ENCODE data around the gene HES2. TPM values are rescaled to one million over a fixed set of nuclear protein-coding genes. Genes with fewer than 3 reads are reported as not detected.

HES2 gene
- total and polyA plus RNA-seq, 2 experiments from 2014 or later: 1.6 to 2.1 TPM

DNA sequence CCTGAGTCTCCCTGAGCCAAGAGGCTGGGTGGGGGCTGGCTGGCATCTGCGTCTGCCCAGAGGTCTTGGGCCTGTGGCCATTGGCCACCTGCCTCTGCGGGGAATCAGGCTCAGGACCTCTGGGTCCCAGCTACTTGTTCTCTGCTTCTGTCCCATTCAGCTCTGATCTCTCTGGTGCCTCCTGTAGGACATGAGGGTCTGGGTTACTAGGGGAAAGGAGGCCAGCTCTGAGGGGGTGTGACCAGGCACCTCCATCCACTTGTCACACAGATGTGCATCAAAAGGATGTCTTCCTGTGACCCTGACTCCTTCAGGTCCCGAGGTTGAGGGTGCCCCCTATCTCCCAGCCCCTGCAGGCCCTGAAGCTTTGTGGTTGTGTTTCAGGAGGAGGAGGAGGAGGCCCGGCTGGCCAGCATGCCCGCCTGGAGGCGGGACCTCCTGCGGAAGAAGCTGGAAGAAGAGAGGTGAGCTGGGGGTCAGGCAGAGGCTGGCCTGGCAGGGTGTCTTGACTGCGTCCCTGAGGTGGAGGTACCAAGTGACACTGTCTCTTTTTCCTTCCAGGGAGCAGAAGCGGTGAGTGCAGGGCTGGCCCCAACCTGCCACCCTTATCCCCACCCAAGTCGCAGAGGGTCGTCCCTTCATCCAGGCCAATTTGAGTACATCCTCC, 37.2 kb upstream of the HES2 start:
- TF ChIP-seq, protein P1, sequence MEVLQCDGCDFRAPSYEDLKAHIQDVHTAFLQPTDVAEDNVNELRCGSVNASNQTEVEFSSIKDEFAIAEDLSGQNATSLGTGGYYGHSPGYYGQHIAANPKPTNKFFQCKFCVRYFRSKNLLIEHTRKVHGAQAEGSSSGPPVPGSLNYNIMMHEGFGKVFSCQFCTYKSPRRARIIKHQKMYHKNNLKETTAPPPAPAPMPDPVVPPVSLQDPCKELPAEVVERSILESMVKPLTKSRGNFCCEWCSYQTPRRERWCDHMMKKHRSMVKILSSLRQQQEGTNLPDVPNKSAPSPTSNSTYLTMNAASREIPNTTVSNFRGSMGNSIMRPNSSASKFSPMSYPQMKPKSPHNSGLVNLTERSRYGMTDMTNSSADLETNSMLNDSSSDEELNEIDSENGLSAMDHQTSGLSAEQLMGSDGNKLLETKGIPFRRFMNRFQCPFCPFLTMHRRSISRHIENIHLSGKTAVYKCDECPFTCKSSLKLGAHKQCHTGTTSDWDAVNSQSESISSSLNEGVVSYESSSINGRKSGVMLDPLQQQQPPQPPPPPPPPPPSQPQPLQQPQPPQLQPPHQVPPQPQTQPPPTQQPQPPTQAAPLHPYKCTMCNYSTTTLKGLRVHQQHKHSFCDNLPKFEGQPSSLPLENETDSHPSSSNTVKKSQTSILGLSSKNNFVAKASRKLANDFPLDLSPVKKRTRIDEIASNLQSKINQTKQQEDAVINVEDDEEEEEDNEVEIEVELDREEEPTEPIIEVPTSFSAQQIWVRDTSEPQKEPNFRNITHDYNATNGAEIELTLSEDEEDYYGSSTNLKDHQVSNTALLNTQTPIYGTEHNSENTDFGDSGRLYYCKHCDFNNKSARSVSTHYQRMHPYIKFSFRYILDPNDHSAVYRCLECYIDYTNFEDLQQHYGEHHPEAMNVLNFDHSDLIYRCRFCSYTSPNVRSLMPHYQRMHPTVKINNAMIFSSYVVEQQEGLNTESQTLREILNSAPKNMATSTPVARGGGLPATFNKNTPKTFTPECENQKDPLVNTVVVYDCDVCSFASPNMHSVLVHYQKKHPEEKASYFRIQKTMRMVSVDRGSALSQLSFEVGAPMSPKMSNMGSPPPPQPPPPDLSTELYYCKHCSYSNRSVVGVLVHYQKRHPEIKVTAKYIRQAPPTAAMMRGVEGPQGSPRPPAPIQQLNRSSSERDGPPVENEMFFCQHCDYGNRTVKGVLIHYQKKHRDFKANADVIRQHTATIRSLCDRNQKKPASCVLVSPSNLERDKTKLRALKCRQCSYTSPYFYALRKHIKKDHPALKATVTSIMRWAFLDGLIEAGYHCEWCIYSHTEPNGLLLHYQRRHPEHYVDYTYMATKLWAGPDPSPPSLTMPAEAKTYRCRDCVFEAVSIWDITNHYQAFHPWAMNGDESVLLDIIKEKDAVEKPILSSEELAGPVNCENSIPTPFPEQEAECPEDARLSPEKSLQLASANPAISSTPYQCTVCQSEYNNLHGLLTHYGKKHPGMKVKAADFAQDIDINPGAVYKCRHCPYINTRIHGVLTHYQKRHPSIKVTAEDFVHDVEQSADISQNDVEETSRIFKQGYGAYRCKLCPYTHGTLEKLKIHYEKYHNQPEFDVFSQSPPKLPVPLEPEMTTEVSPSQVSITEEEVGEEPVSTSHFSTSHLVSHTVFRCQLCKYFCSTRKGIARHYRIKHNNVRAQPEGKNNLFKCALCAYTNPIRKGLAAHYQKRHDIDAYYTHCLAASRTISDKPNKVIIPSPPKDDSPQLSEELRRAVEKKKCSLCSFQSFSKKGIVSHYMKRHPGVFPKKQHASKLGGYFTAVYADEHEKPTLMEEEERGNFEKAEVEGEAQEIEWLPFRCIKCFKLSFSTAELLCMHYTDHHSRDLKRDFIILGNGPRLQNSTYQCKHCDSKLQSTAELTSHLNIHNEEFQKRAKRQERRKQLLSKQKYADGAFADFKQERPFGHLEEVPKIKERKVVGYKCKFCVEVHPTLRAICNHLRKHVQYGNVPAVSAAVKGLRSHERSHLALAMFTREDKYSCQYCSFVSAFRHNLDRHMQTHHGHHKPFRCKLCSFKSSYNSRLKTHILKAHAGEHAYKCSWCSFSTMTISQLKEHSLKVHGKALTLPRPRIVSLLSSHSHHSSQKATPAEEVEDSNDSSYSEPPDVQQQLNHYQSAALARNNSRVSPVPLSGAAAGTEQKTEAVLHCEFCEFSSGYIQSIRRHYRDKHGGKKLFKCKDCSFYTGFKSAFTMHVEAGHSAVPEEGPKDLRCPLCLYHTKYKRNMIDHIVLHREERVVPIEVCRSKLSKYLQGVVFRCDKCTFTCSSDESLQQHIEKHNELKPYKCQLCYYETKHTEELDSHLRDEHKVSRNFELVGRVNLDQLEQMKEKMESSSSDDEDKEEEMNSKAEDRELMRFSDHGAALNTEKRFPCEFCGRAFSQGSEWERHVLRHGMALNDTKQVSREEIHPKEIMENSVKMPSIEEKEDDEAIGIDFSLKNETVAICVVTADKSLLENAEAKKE (CRISPR knock-in tag; IDR thresholded peaks at IDR 0.05): no peak
- TF ChIP-seq, protein P2, sequence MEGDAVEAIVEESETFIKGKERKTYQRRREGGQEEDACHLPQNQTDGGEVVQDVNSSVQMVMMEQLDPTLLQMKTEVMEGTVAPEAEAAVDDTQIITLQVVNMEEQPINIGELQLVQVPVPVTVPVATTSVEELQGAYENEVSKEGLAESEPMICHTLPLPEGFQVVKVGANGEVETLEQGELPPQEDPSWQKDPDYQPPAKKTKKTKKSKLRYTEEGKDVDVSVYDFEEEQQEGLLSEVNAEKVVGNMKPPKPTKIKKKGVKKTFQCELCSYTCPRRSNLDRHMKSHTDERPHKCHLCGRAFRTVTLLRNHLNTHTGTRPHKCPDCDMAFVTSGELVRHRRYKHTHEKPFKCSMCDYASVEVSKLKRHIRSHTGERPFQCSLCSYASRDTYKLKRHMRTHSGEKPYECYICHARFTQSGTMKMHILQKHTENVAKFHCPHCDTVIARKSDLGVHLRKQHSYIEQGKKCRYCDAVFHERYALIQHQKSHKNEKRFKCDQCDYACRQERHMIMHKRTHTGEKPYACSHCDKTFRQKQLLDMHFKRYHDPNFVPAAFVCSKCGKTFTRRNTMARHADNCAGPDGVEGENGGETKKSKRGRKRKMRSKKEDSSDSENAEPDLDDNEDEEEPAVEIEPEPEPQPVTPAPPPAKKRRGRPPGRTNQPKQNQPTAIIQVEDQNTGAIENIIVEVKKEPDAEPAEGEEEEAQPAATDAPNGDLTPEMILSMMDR (conservative IDR thresholded peaks at IDR 0.05; ENCODE audit: low read depth in 2 of 2): peak; percentile 7 to 33; a peak in 3 of 4 replicates
- Histone ChIP-seq H3K27me3 (ENCODE audit: insufficient read depth) (peaks cover 38% of the 10 kb centered on the region), H2AFZ (no peak overlapping the region), H3K4me3 (no peak overlapping the region), H3K9me2 (ENCODE audit: insufficient read depth) (no peaks in the 10 kb centered on the region), H3F3A (replicated peaks; ENCODE audit: low read depth) (peaks cover 14% of the 10 kb centered on the region; the same call in 1 of the 2 replicates), H4K20me1 (replicated peaks; ENCODE audit: insufficient read depth) (no peaks in the 10 kb centered on the region), H3K4me1 (ENCODE audit: insufficient read depth) (peaks cover 12% of the 10 kb centered on the region), H3K4me2 (no peak overlapping the region), H3K36me3 (ENCODE audit: insufficient read depth) (no peaks in the 10 kb centered on the region), H3K27ac (ENCODE audit: low read depth) (no peak overlapping the region), H3K79me2 (replicated peaks; ENCODE audit: insufficient read depth) (no peaks in the 10 kb centered on the region)
- Mint-ChIP-seq H3K4me3 (no peak overlapping the region; the same call in 2 of the 3 replicates), H3K27ac (no peak overlapping the region), H3K36me3 (ENCODE audit: low read depth) (peaks cover 8% of the 10 kb centered on the region; the same call in 2 of the 3 replicates), H3K4me1 (peaks cover 32% of the 10 kb centered on the region), H3K9me3 (no peaks in the 10 kb centered on the region; the same call in 2 of the 3 replicates), H3K27me3 (ENCODE audit: insufficient read depth, low read depth, poor library complexity) (peaks cover 40% of the 10 kb centered on the region)
- DNase-seq (ENCODE audit: low spot score): peak; percentile 38
- peak; percentile 1; the same call in 1 of the 3 replicates for ATAC-seq
